GM19035 (cell line): ENCODE data around the gene SLC48A1.

Experiments
- ATAC-seq: cut with Tn5 transposase; IDR thresholded peaks from one replicate; pipeline ENCODE4 v1.9.1; 2021; ENCODE audit not compliant: unreplicated experiment

SLC48A1 gene

DNA sequence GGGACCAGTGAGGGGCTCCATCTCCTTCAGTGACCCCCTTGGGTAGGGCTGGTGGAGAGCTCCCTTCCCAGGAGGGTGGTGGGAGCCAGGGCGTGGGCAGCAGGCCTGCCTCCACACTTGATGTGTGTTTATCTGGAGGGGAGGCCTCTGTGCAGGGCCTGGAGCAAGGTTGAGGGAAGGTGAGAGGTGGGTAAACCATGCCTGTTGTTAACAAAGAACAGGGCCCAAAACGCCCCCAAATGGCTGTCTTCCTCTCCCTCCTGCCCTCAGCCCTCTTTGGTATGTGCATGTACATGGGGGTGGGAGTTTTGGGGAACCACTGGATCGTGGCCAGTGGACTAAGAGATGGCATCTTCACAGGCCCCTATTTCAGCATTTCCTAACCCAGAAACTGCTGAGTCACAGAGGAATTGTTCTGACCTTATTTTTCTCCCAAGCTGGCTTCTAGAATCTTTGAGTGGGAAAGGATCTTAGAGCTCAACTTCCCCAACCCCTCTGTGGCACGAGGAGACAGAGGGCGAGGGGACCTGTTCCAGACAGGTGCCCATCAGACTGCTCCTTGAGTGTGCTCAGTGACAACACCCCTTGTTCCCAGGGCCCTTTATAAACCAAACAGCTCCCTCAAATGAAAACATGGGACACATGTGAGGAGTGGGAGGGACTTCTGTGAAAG is 3.6 kb downstream of the SLC48A1 start:
- no peak for ATAC-seq

- ATAC-seq, result no peak
Observed at GRCh38 chr12:47777151-47777550, 4.1 kb downstream of the SLC48A1 start.

GRCh38 chr12:47777741-47778558 is 4.9 kb downstream of the SLC48A1 start:
- no peak for ATAC-seq

GRCh38 chr12:47778881-47779280 is 5.8 kb downstream of the SLC48A1 start:
- no peak for ATAC-seq

DNA sequence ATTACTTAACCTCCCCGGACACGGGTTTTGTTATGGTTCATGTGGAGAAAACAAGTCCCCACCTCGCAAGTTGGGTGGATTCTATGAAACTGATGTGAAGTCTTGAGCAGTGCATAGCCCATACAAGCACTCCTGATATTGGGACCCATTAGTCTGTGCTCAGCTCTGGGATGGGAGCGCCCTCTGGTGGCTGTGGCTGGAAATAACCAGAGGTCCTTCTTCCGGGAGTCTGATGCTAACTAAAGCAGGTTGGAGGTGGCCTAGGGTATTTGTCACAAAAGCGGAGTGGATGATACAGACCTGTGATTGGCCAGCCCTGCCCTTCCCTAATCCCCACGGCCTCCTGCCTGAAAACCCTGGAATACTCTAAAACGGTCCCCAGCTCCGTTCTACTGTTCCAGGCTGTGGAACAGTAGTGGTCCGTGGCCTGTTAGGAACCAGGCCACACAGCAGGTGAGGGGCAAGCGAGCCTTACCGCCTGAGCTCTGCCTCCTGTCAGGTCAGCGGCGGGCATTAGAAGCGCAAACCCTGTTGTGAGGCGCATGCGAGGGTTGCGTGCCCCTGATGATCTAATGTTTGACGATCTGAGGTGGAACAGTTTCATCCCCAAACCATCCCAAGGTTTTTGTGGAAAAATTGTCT is 6.4 kb downstream of the SLC48A1 start:
- ATAC-seq, result peak; percentile 90

DNA sequence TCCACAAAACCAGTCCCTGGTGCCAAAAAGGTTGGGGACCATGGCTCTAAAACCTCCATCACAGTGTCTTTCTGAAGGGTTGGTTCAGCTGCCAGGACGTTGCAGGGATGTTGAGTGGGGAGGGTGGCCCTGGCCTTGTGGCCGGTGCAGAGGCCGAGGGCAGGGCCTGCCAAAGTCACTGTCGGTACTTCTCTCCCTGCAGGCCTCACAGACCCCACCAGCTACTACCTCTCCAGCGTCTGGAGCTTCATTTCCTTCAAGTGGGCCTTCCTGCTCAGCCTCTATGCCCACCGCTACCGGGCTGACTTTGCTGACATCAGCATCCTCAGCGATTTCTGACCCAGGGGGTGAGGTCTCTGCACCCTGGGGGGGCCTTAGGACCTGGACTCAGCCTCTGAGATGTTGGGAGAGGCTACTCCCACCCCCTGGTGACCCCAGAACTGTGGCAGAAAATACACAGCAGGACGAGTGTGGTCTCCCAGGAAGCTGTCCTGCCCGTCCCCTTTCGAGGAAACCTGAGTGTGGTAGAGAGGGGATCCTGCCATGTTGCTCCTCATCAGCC is 7.0 kb downstream of the SLC48A1 start:
- no peak for ATAC-seq

DNA sequence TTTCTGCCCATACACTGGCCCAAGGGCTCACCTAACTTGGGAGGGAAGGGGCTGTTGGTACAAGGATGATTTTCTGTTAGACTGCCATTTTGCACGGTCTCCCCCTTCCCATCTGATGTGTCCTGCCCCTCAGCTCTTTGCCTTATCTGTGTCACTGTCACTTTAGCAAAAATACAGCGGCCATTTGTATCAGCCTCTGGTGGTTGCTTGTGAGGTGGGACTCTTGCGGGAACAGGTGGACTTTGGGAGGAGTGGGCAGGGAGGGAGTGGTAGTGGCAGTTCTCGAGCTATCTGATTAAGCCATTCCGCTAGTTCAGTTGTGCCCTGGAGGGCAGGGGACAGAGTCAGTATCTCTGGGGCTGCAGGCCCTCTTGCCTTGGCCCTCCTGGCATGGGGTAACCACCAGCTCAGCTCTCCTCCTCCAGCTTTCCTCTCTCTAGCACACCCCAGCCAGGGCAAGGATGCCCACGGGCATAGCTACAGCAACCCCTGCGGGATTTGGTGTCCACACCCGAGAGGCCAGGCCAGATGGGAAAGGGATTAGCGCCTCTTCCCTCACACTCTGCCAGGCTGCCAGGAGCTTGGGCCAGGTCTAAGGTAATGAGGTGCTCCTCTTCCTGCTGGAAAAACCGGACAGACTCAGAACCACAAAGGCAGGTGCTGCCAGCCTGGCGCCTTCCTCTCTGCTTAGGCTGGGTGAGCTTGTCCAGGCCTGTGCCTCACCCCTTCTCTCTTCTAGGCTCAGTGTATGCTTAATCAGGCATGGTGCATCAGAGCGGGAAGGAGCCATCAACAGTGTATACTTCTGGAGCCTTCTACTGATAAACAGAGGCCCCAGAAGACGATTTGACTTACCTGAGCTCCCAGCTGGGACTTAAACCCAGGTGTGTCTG is 8.7 kb downstream of the SLC48A1 start:
- no peak for ATAC-seq

DNA sequence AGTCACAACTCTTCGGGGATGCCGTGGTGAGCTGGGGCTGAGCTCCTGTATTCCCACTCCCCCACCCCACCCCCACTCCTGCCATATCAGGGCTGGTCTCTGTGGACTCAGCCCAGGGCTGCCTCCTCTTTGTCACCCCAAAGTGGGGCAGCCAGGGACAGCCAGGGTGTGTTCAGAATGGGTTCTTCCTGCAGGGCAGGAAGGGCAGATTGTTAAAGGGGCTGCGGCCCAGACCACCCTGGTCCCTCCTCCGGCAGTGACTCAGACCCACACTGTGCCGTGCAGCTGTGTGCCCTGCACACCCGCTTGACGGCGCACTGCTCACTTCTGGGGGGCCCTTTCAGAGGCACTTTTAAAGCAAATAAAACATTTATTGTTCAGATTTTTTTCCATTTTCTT is 9.3 kb downstream of the SLC48A1 start:
- ATAC-seq, result no peak

DNA sequence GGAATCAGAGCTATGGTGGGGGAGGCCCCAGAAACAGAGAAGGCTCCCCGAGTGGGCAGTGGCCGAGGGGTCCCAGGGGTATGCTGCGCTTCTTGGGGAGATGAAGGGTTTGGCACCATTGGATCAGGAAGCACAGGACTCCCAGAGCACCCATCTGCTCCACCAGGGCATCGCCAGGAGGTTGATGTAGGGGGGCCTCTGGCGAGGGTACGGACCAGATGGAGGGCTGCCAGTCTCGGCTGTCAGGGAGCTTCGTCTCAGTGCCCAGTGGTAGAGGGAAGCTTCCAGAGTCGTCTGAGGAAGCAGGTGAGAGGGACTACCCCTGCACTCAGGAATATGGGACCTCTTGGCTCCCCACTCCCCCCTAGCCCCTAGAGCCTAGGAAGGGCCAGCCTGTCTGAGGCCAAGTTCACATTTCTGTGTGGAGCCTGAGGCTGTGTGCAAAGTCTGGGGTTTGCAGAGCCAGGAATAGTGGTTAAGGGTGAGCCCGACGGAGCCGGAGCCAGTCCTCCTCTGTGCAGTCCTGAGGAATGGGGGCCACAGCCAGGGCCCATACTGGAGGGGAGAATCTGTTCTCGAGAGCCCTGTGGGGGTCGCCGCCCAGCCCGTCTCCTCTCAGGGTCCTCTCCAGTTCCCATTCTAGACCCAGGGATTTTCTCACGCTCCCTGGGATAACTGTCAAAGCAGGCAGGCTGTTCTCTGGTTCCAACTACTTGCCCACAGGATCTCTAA is 10.2 kb downstream of the SLC48A1 start:
- ATAC-seq, result no peak

GRCh38 chr12:47783821-47784819 is 11.1 kb downstream of the SLC48A1 start:
- no peak for ATAC-seq

GRCh38 chr12:47785036-47785886 is 12.2 kb downstream of the SLC48A1 start:
- ATAC-seq, result no peak

DNA sequence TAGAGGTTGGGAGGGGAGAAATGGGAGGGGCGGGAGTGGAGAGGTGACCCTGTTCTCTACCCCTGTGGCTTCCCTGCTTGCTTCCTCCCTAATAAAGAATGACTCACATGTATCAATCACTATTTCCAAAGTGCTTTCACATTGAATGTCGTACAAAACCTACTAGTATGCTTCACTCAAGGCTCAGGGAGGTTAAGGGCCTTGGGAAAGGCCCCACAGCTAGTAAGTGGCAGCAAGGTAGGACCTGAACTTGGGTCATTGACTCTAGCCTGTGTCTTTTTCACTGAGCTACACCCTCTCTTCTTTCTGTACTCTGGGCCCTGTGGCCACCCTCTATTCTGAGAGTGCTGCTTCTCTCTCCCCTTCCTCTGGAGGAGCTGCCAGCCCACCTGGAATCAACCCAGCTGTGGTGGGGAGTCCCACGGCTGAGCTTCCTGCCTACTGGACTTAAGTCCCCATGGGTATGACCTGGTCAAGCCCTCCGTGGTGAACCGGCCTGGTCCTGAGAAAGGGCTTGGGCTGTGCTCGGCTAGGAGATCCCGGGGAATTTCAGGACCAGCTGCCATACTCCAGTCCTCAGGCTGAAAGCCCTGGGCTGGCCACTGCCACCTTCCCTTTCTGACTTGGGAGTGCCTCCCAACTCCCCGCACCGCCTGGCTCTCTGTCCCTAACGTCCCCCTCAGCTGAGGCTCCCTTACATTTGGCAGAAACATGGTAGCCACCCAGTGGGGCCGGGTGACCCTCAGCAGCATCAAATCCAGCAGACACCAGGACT is 13.0 kb downstream of the SLC48A1 start:
- no peak for ATAC-seq

DNA sequence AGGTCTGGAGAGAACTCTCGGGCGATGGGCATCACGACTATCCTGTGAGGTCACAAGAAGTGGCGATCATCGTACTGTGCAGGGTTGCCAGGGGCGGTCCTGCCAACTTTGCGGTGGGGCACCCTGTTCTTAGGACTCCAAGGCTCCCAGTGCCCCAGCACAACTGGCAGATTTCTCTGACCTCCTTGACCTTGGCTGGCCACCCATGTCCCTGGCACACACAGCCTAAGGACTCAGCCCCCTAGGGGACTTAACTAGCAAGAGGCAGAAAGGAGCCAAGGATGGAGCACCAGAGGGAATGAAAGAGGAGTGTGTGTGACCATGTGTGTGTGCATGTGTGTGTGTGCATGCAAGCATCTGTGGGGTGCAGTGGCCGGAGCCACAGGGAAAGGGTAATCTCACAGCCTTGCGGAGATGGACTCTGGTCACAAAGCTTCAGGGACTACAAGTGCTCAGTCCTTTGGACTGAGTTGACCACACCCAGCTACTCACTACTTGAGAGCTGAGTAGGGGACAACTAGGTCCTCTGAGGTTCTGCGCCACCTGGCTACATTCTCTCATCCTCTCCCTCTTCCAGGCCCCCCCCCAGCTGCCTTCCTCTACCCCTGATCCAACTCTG is 13.7 kb downstream of the SLC48A1 start:
- no peak for ATAC-seq

DNA sequence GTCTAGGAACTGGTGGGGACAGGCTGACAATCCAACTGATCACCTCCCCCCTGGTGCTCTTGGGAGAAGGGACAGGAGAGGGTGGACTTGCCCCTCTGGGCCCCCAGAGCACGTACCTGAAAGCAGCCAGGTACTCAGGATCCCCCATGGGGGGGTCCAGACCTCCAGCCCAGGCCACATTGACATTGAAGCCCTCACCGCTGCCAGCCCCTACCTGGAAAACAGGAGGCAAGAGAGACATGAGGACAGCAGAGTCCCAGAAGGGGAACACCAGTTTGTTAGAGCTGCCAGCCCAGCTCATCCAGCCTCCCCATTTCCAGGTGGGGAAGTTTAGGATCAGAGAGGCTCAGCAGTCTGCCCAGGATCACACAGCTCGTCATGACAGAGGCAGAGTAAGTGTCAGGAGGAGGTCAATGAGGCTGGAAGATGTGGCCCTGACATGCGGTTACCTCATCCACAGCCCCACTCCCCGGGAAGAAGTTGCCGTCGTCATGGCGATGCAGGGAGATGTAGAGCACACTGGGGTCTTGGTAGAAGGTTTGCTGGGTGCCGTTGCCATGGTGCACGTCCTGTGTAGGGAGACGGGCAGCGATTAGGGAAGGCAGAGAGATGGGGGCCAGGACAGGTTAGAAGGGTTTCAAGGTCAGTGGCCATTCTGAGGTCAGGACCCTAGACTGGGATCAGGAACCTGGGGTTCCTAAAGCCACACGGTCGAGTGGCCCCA is 14.7 kb downstream of the SLC48A1 start:
- ATAC-seq, result no peak

DNA sequence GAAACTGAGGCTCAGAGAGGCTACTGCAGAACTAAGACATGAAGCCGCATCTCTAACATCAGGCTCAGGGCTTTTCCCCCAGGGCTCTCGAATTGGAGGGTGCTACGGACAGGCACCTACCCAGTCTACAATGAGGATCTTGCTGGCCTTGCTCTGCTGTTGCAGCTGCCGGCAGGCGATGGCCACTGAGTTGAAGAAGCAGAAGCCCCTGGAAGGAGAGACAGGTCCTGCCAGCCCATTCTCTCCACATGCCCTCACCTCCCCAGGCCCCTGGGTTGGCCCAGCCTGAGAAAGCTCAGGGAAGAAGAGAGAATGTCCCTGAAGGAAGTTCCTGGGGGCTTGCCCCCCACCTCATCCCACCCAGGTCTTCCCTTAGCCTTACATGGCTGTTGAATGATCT is 16.1 kb downstream of the SLC48A1 start:
- ATAC-seq, result no peak
